Superior temporal gyrus (tissue), 1 donor: ENCODE data around the gene RPL23.
"Not testable (repeated sequence)": the region's sequence is repeated elsewhere in the genome, so short reads cannot be mapped to it uniquely, and the experiment has no call there.

Experiments
- DNase-seq: peaks from one replicate; pipeline ENCODE4 v3.0.0-alpha.2; 2016; ENCODE audit errors: extremely low spot score

Gene RPL23

GRCh38 chr17:38867179-38867967 is 13.9 kb upstream of the RPL23 start:
- peak; percentile 92 for DNase-seq

GRCh38 chr17:38864636-38865398 is 11.3 kb upstream of the RPL23 start:
- DNase-seq: no peak

GRCh38 chr17:38861399-38861843 is 7.9 kb upstream of the RPL23 start:
- DNase-seq: no peak

- no peak for DNase-seq
Observed at GRCh38 chr17:38857271-38857670, 3.8 kb upstream of the RPL23 start.

- not testable (repeated sequence) for DNase-seq
Observed at GRCh38 chr17:38855101-38855714, 1.7 kb upstream of the RPL23 start.

GRCh38 chr17:38852771-38853291 is 690 bp downstream of the RPL23 start:
- no peak for DNase-seq

- DNase-seq: no peak
Observed at GRCh38 chr17:38851434-38851833, 2.1 kb downstream of the RPL23 start.

- DNase-seq: no peak
Observed at GRCh38 chr17:38850374-38850773, 3.1 kb downstream of the RPL23 start.

GRCh38 chr17:38848939-38849605 is 4.4 kb downstream of the RPL23 start:
- DNase-seq: no peak

- DNase-seq: no peak
Observed at GRCh38 chr17:38848557-38848891, 5.0 kb downstream of the RPL23 start.

GRCh38 chr17:38844261-38844757 is 9.2 kb downstream of the RPL23 start:
- no peak for DNase-seq

GRCh38 chr17:38825762-38826247 is 27.7 kb downstream of the RPL23 start:
- no peak for DNase-seq

GRCh38 chr17:38824899-38825761 is 28.4 kb downstream of the RPL23 start, which contains the start of gene CWC25:
Gene CWC25 (minus strand): TSS chr17:38825321. CDS start chr17:38825183, 138 bp downstream.
- peak; percentile 99 for DNase-seq

- no peak for DNase-seq
Observed at GRCh38 chr17:38815576-38816193, 37.8 kb downstream of the RPL23 start.

GRCh38 chr17:38809828-38810227 is 43.7 kb downstream of the RPL23 start:
- DNase-seq: no peak

GRCh38 chr17:38800237-38800760 is 53.2 kb downstream of the RPL23 start:
- DNase-seq: no peak

GRCh38 chr17:38799501-38800236 is 53.9 kb downstream of the RPL23 start, which contains the start of gene PIP4K2B:
Gene PIP4K2B (minus strand): TSS chr17:38799556. CDS start chr17:38799424, 132 bp downstream.
- peak; percentile 94 for DNase-seq

- DNase-seq: peak; percentile 47
Observed at GRCh38 chr17:38798614-38799500, 54.7 kb downstream of the RPL23 start.
